WTC11 (cell line): ENCODE results near the gene ABCF2. TPM values are rescaled to one million over a fixed set of nuclear protein-coding genes. Genes with fewer than 3 reads are reported as not detected.

ENCODE experiments used
- ATAC-seq: fragments of 200-7000 bp; cut with Tn5 transposase; 2 replicates; pipeline ENCODE4 v1.10.0; 2021; ENCODE audit warnings: mild to moderate bottlenecking, moderate library complexity
- CTCF ChIA-PET: fragments of 300-600 bp; sonication (Branson Sonifier 250); formaldehyde crosslinking; loops from one replicate; lab custom pipeline; 2021; ENCODE audit warnings: antibody characterized with exemption; lab: Charles Lee
- POLR2A ChIA-PET: fragments of 350-600 bp; sonication (Branson Sonifier 250); formaldehyde crosslinking; loops from one replicate; lab custom pipeline; 2021; ENCODE audit warnings: antibody characterized with exemption; lab: Charles Lee
- DNase-seq: peaks from one replicate; pipeline ENCODE4 v3.0.0; 2021; ENCODE audit warnings: low spot score
- H3K27ac Mint-ChIP-seq: 2 replicates; pipeline ENCODE4 v1.8.0; 2021; ENCODE audit warnings: mixed read lengths
- H3K27me3 Mint-ChIP-seq: 2 replicates; pipeline ENCODE4 v1.8.0; 2021; ENCODE audit warnings: low read depth, mild to moderate bottlenecking, moderate library complexity, mixed read lengths
- H3K36me3 Mint-ChIP-seq: 2 replicates; pipeline ENCODE4 v1.8.0; 2021; ENCODE audit warnings: mixed read lengths
- H3K4me1 Mint-ChIP-seq: 2 replicates; pipeline ENCODE4 v1.8.0; 2022; ENCODE audit warnings: mixed read lengths
- H3K4me3 Mint-ChIP-seq: 2 replicates; pipeline ENCODE4 v1.8.0; 2021; ENCODE audit warnings: mild to moderate bottlenecking, moderate library complexity, mixed read lengths
- H3K9me3 Mint-ChIP-seq: 2 replicates; pipeline ENCODE4 v1.8.0; 2021; ENCODE audit warnings: mixed read lengths
- ATF1 ChIP-seq: sonication (generic); formaldehyde crosslinking; IDR thresholded peaks from 2 replicates; pipeline ENCODE4 v1.8.1; 2023; ENCODE audit warnings: mild to moderate bottlenecking, moderate library complexity, missing genetic modification reagents
- ELF4 ChIP-seq: sonication (generic); formaldehyde crosslinking; IDR thresholded peaks from 2 replicates; pipeline ENCODE4 v1.8.1; 2022; ENCODE audit warnings: low read depth, mild to moderate bottlenecking, moderate library complexity, missing genetic modification reagents
- GRHL2 ChIP-seq: fragments of 250-450 bp; sonication (Bioruptor Pico); IDR thresholded peaks from 2 replicates; pipeline ENCODE4 v1.8.0; 2022; ENCODE audit warnings: mild to moderate bottlenecking, moderate library complexity; ENCODE audit not compliant: insufficient replicate concordance, severe bottlenecking
- GTF2I ChIP-seq: fragments of 250-450 bp; sonication (Bioruptor Pico); conservative IDR thresholded peaks from 2 replicates; pipeline ENCODE4 v1.4.0; 2021; ENCODE audit warnings: mild to moderate bottlenecking
- IRF2 ChIP-seq: sonication (generic); formaldehyde crosslinking; IDR thresholded peaks from 2 replicates; pipeline ENCODE4 v1.8.0; 2022; ENCODE audit warnings: low read depth, missing genetic modification reagents, borderline replicate concordance
- NFATC4 ChIP-seq: fragments of 250-450 bp; sonication (Bioruptor Pico); IDR thresholded peaks from 2 replicates; pipeline ENCODE4 v1.9.0; 2021; ENCODE audit warnings: mild to moderate bottlenecking
- NFE2L1 ChIP-seq: sonication (generic); formaldehyde crosslinking; IDR thresholded peaks from 2 replicates; pipeline ENCODE4 v1.8.1; 2023; ENCODE audit warnings: missing genetic modification reagents
- NFYB ChIP-seq: sonication (generic); formaldehyde crosslinking; conservative IDR thresholded peaks from 2 replicates; pipeline ENCODE4 v1.8.0; 2022; ENCODE audit warnings: low read depth, missing genetic modification reagents
- NR2C2 ChIP-seq: sonication (generic); formaldehyde crosslinking; IDR thresholded peaks from 2 replicates; pipeline ENCODE4 v1.8.0; 2022; ENCODE audit warnings: mild to moderate bottlenecking, missing genetic modification reagents
- ZBTB21 ChIP-seq: sonication (generic); formaldehyde crosslinking; IDR thresholded peaks from 2 replicates; pipeline ENCODE4 v1.8.1; 2023; ENCODE audit warnings: mild to moderate bottlenecking, missing genetic modification reagents, borderline replicate concordance
- ZNF317 ChIP-seq: sonication (generic); formaldehyde crosslinking; IDR thresholded peaks from 2 replicates; pipeline ENCODE4 v1.8.1; 2023; ENCODE audit warnings: low read depth, mild to moderate bottlenecking, moderate library complexity, missing genetic modification reagents, borderline replicate concordance
- ZNF671 ChIP-seq: fragments of 250-450 bp; sonication (Bioruptor Pico); IDR thresholded peaks from 2 replicates; pipeline ENCODE4 v1.8.0; 2021; ENCODE audit warnings: mild to moderate bottlenecking
- total RNA-seq: library from RNA; stranded (reverse); gene quantifications from 3 replicates; pipeline ENCODE4 v1.2.3, GENCODE V29; 2021
- TF ChIP-seq, protein P1 (sequence below): sonication (generic); formaldehyde crosslinking; IDR thresholded peaks from 2 replicates; pipeline ENCODE4 v1.8.0; 2022; ENCODE audit warnings: mild to moderate bottlenecking, missing genetic modification reagents
- TF ChIP-seq, protein P2 (sequence below): sonication (generic); formaldehyde crosslinking; IDR thresholded peaks from 2 replicates; pipeline ENCODE4 v1.8.0; 2022; ENCODE audit warnings: mild to moderate bottlenecking, missing genetic modification reagents
- TF ChIP-seq, protein P3 (sequence below): fragments of 250-450 bp; sonication (Bioruptor Pico); IDR thresholded peaks from 2 replicates; pipeline ENCODE4 v1.8.0; 2021; ENCODE audit warnings: mild to moderate bottlenecking
- TF ChIP-seq, protein P4 (sequence below): fragments of 250-450 bp; sonication (Bioruptor Pico); conservative IDR thresholded peaks from 2 replicates; pipeline ENCODE4 v1.9.0; 2021; ENCODE audit warnings: mild to moderate bottlenecking
- TF ChIP-seq, protein P5 (sequence below): fragments of 250-450 bp; sonication (Bioruptor Pico); IDR thresholded peaks from 2 replicates; pipeline ENCODE4 v1.9.0; 2021; ENCODE audit warnings: mild to moderate bottlenecking

The ABCF2 gene
- total RNA-seq, 1 experiment from 2014 or later, result 43.7 TPM

DNA sequence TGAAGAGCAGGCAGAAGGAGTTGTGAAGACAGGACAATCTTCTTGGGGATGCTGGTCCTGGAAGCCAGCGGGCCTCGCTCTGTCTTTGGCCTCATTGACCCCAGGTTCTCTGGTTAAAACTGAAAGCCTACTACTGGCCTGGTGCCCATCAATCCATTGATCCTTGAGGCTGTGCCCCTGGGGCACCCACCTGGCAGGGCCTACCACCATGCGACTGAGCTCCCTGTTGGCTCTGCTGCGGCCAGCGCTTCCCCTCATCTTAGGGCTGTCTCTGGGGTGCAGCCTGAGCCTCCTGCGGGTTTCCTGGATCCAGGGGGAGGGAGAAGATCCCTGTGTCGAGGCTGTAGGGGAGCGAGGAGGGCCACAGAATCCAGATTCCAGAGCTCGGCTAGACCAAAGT is 6.8 kb upstream of the ABCF2 start:
- CTCF ChIA-PET, result interaction anchor here (0.5 to 5.8 kb wide), 3 partner anchors 10 to 69 kb away, joined by 3 to 77 read pairs (median 3); no protein-coding TSS in a partner anchor
- DNase-seq, result no peak
- TF ChIP-seq NFYB (CRISPR knock-in tag) (no peak), ELF4 (CRISPR knock-in tag) (no peak), NFATC4 (CRISPR knock-in tag) (no peak), GRHL2 (no peak), NFE2L1 (CRISPR knock-in tag) (no peak), IRF2 (CRISPR knock-in tag) (no peak), NR2C2 (CRISPR knock-in tag) (no peak), ZBTB21 (CRISPR knock-in tag) (no peak), GTF2I (CRISPR knock-in tag) (no peak), ATF1 (CRISPR knock-in tag) (no peak), ZNF317 (CRISPR knock-in tag) (no peak), ZNF671 (no peak)
- TF ChIP-seq, protein P1, sequence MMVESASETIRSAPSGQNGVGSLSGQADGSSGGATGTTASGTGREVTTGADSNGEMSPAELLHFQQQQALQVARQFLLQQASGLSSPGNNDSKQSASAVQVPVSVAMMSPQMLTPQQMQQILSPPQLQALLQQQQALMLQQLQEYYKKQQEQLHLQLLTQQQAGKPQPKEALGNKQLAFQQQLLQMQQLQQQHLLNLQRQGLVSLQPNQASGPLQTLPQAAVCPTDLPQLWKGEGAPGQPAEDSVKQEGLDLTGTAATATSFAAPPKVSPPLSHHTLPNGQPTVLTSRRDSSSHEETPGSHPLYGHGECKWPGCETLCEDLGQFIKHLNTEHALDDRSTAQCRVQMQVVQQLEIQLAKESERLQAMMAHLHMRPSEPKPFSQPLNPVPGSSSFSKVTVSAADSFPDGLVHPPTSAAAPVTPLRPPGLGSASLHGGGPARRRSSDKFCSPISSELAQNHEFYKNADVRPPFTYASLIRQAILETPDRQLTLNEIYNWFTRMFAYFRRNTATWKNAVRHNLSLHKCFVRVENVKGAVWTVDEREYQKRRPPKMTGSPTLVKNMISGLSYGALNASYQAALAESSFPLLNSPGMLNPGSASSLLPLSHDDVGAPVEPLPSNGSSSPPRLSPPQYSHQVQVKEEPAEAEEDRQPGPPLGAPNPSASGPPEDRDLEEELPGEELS, result no peak
- TF ChIP-seq, protein P2, sequence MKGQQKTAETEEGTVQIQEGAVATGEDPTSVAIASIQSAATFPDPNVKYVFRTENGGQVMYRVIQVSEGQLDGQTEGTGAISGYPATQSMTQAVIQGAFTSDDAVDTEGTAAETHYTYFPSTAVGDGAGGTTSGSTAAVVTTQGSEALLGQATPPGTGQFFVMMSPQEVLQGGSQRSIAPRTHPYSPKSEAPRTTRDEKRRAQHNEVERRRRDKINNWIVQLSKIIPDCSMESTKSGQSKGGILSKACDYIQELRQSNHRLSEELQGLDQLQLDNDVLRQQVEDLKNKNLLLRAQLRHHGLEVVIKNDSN (CRISPR knock-in tag), result no peak
- TF ChIP-seq, protein P3, sequence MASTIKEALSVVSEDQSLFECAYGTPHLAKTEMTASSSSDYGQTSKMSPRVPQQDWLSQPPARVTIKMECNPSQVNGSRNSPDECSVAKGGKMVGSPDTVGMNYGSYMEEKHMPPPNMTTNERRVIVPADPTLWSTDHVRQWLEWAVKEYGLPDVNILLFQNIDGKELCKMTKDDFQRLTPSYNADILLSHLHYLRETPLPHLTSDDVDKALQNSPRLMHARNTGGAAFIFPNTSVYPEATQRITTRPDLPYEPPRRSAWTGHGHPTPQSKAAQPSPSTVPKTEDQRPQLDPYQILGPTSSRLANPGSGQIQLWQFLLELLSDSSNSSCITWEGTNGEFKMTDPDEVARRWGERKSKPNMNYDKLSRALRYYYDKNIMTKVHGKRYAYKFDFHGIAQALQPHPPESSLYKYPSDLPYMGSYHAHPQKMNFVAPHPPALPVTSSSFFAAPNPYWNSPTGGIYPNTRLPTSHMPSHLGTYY (CRISPR knock-in tag), result no peak
- TF ChIP-seq, protein P4, sequence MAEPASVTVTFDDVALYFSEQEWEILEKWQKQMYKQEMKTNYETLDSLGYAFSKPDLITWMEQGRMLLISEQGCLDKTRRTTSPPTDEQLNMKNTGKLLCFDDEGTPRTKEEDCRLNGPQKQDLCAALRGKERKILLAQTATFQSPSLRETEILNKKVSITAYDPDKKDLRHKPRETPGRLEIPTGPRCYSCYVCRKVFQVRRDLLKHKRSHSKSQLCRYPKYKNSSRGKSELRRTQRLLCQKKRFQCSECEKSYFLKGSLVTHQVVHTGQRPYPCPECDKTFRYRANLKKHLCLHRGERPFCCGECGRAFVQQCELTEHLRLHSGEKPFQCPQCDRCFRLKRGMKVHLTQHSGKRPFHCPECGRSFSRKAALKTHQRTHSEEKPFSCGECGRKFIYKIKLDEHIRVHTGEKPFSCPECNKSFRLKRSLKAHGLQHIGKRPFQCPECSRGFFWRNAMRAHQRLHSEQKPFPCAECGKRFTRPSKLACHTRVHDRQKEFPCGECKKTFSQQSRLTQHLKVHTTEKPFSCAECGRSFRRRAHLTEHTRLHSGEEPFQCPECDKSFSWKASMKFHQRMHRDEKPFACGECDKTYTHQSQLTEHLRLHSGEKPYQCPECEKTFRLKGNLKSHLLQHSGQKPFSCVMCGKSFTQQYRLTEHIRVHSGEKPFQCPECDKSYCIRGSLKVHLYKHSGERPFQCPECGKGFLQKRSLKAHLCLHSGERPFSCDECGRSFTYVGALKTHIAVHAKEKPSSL (CRISPR knock-in tag), result no peak
- TF ChIP-seq, protein P5, sequence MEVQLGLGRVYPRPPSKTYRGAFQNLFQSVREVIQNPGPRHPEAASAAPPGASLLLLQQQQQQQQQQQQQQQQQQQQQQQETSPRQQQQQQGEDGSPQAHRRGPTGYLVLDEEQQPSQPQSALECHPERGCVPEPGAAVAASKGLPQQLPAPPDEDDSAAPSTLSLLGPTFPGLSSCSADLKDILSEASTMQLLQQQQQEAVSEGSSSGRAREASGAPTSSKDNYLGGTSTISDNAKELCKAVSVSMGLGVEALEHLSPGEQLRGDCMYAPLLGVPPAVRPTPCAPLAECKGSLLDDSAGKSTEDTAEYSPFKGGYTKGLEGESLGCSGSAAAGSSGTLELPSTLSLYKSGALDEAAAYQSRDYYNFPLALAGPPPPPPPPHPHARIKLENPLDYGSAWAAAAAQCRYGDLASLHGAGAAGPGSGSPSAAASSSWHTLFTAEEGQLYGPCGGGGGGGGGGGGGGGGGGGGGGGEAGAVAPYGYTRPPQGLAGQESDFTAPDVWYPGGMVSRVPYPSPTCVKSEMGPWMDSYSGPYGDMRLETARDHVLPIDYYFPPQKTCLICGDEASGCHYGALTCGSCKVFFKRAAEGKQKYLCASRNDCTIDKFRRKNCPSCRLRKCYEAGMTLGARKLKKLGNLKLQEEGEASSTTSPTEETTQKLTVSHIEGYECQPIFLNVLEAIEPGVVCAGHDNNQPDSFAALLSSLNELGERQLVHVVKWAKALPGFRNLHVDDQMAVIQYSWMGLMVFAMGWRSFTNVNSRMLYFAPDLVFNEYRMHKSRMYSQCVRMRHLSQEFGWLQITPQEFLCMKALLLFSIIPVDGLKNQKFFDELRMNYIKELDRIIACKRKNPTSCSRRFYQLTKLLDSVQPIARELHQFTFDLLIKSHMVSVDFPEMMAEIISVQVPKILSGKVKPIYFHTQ (CRISPR knock-in tag), result no peak
- H3K27me3 Mint-ChIP-seq, result no peaks in the 10 kb centered on the region
- H3K36me3 Mint-ChIP-seq, result peaks cover 6% of the 10 kb centered on the region; the same call in 1 of the 2 replicates
- POLR2A ChIA-PET, result no interaction called here
- no peak overlapping the region for H3K27ac Mint-ChIP-seq
- no peak for ATAC-seq
- peaks cover 15% of the 10 kb centered on the region for H3K4me1 Mint-ChIP-seq
- H3K9me3 Mint-ChIP-seq, result no peaks in the 10 kb centered on the region
- peak overlapping the region; percentile 99 for H3K4me3 Mint-ChIP-seq
